Right lobe of liver (tissue), 4 donors: Measurements from ENCODE around the gene PIMREG.

Experiments
- POLR2A ChIP-seq: fragments of 450-650 bp; IDR thresholded peaks from one replicate; pipeline ENCODE4 v1.6.1; 2017; ENCODE audit warnings: antibody characterized with exemption, mild to moderate bottlenecking
- TF ChIP-seq, protein P1 (sequence below), 4 donors: fragments of 200-600 bp in 3 of 4; fragments of 450-650 bp in 1 of 4; IDR thresholded peaks; one replicate each; pipeline versions ENCODE4 v1.5.1 to v1.8.0; 2016 to 2022; ENCODE audit warnings: antibody characterized with exemption in 4 of 4, mild to moderate bottlenecking in 2 of 4
- donor health status: DM: no; HTN: no; CAD: no.
- donor health status: DM: no; HTN: no; CAD: no.
- donor health status: DM: no; HTN: yes; CAD: no.

DNA sequence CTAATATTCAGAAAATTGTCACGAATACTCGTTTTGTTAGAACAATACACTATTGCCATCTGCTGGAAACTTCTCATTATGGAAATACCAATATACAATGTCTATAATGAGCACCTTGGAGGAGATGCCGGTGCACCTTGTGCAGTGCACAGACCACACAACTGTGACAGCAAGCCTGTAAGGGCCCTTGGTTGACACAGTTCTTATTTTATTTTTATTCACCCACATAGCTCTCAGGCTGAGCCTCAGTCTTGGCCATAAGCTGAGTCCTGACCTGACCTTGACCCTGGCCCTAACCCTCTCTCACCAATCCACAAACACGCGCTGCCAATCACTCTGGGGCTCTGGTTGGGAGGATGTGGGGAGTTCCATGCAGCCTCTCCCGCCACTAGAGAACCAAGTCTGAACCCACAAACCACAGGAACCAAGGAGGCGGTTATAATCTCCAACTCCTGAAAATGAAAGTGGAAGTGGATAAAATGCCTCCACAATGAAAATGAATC is 16.9 kb upstream of the PIMREG start:
- no peak for TF ChIP-seq POLR2A
- TF ChIP-seq, protein P1, sequence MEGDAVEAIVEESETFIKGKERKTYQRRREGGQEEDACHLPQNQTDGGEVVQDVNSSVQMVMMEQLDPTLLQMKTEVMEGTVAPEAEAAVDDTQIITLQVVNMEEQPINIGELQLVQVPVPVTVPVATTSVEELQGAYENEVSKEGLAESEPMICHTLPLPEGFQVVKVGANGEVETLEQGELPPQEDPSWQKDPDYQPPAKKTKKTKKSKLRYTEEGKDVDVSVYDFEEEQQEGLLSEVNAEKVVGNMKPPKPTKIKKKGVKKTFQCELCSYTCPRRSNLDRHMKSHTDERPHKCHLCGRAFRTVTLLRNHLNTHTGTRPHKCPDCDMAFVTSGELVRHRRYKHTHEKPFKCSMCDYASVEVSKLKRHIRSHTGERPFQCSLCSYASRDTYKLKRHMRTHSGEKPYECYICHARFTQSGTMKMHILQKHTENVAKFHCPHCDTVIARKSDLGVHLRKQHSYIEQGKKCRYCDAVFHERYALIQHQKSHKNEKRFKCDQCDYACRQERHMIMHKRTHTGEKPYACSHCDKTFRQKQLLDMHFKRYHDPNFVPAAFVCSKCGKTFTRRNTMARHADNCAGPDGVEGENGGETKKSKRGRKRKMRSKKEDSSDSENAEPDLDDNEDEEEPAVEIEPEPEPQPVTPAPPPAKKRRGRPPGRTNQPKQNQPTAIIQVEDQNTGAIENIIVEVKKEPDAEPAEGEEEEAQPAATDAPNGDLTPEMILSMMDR (IDR thresholded peaks at IDR 0.05), result no peak
